Measurements from ENCODE around the gene PARD3.

DNA sequence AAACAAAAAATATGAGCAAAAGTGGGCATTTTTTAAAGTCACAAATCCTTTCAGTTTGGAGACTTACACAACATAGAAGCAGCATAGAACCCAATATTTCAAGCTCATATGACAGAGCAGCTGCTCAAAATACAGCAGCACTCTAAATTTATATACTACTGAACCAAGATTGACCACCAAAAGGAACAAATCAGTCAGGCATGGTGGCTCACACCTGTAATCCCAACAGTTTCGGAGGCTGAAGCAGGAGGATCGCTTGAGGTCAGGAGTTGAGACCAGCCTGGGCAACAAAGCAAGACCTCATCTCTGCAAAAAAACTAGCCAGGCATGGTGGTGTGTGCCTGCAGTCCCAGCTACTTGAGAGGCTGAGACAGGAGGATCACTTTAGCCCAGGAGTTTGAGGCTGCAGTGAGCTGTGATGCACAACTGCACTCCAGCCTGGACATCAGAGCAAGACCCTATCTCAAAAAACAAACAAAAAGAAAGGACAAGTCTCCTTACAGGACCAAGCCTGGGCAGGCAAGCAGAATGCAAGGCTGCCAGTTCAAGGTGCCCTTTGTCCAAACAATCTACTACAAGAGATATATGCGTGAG, 40.0 kb downstream of the PARD3 start:
- no peak for TF ChIP-seq EZH2 (IDR thresholded peaks at IDR 0.05; ENCODE audit: low read length, missing control alignments)
- TF ChIP-seq, protein P1, sequence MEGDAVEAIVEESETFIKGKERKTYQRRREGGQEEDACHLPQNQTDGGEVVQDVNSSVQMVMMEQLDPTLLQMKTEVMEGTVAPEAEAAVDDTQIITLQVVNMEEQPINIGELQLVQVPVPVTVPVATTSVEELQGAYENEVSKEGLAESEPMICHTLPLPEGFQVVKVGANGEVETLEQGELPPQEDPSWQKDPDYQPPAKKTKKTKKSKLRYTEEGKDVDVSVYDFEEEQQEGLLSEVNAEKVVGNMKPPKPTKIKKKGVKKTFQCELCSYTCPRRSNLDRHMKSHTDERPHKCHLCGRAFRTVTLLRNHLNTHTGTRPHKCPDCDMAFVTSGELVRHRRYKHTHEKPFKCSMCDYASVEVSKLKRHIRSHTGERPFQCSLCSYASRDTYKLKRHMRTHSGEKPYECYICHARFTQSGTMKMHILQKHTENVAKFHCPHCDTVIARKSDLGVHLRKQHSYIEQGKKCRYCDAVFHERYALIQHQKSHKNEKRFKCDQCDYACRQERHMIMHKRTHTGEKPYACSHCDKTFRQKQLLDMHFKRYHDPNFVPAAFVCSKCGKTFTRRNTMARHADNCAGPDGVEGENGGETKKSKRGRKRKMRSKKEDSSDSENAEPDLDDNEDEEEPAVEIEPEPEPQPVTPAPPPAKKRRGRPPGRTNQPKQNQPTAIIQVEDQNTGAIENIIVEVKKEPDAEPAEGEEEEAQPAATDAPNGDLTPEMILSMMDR (conservative IDR thresholded peaks at IDR 0.05 in 1 of 2, IDR thresholded peaks at IDR 0.05 in 1 of 2; ENCODE audit: low read depth in 1 of 2, low read length in 2 of 2), result no peak

Measured in fibroblast of lung (primary cell).